HG02588 (cell line): ENCODE data around the gene RBM20.

Experiments
- ATAC-seq: cut with Tn5 transposase; IDR thresholded peaks from one replicate; pipeline ENCODE4 v1.9.1; 2021; ENCODE audit warnings: mild to moderate bottlenecking, moderate library complexity; ENCODE audit not compliant: unreplicated experiment

The RBM20 gene

GRCh38 chr10:110730345-110731050 is 86.4 kb downstream of the RBM20 start:
- ATAC-seq, result no peak

- no peak for ATAC-seq
These were observed 89.2 kb downstream of the RBM20 start for GRCh38 chr10:110733218-110733952.

- no peak for ATAC-seq
These were observed 91.5 kb downstream of the RBM20 start for GRCh38 chr10:110735620-110736027.

GRCh38 chr10:110737886-110738634 is 93.9 kb downstream of the RBM20 start:
- ATAC-seq, result no peak

- ATAC-seq, result no peak
These were observed 95.7 kb downstream of the RBM20 start for GRCh38 chr10:110739811-110740271.

DNA sequence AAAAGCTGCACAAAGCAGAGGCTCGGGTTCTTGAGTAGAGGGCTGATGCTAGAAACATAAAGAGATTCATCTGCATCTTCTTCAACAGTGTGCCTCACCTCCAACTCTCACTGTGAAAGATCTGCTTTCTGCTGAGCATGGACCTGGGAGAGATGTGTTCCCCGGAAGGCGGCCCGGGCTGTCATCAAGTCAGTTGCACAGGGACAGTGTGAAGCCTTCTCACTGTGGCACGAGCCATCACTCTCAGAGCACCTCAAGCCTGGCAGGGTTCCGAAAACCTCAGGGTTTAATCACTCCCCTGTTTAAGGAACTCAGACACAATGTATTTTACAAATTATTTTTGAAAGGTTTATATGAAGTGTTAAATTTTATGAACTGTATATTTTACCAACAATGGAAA is 98.7 kb downstream of the RBM20 start:
- no peak for ATAC-seq

DNA sequence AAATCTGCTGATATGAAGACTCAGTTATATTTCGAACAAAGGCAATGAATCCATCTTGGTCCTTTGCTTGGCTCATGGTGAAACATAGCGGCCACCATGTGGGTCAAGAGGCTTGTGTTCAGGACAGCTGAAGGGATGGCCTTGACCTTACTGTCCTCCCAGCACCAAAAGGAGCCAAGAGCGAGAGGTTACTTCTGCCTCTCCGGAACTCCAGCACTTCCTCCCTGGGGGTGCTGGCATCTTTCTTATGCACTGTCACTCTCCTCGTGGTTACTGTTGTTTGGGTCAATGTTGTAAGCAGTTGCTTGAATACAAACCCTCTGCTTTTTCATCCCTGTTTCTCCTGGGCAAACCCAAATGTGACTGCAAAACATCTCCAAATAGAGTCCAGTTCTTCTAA is 100.6 kb downstream of the RBM20 start:
- ATAC-seq, result no peak

- no peak for ATAC-seq
These were observed 102.2 kb downstream of the RBM20 start for GRCh38 chr10:110746254-110746826.

DNA sequence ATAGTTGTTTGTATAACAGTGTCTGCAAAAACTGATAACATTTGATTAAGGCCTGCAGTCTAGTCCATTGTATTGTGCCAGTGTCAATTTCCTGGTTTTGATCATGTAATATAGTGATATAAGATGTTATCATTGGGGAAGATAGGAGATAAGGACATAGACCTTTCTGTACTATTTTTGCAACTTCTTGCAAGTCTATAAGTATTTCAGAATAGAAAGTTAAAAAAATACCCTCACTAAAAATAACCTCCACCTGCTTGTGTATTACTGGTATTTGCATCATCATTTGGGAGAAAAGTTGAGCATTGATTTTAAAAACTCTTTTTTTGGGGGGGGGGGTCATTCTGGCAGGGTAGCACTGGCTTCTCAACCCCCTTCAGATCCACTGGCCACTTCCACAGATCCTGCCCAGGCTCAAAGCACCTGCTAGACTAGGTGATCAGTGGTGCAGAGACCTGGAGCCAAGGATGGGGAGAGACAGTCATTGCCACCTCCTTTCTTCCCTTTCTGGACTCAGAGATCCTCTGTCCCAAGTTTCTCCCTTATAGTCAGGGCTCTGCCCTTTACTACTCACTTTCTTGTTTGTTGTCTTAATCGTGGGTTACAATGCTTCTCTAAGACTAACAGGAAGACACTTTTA is 103.0 kb downstream of the RBM20 start:
- ATAC-seq, result no peak

- ATAC-seq, result no peak
These were observed 103.7 kb downstream of the RBM20 start for GRCh38 chr10:110747609-110748464.

GRCh38 chr10:110748970-110749369 is 104.8 kb downstream of the RBM20 start:
- ATAC-seq, result no peak

DNA sequence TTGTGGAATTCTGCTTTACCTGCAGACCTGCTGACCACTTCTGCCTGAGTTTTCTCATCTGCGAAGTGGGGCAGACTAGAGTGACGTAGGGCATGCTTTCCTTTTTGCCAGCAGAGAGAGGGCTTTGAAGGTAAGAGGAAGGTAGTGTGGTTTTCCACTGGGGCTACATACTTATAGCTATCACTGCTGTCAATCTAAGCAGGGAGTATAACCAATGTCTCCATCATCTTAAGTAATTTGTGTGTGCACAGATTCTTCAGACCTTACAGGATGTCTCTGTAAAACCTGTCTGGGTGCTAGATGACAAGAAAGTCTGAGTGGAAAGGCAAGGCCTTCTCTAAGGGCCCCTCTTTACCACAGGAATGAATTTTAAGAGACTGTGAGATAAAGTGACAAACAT is 106.8 kb downstream of the RBM20 start:
- ATAC-seq, result no peak

DNA sequence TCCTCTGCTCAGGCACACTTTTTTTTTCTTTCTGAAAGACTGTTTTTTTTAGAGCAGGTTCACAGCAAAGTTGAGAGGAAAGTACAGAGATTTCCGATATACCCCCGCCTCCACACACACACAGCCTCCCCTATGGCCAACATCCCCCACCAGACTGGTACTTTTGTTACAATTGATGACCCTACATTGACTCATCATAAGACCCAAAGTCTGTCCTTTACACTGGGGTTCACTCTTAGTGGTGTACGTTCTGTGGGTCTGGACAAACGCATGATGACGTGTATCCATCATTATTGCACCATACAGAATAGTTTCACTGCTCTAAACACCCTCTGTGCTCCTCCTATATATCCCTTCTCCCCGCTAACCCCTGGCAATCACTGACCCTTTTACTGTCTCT is 107.7 kb downstream of the RBM20 start:
- no peak for ATAC-seq

DNA sequence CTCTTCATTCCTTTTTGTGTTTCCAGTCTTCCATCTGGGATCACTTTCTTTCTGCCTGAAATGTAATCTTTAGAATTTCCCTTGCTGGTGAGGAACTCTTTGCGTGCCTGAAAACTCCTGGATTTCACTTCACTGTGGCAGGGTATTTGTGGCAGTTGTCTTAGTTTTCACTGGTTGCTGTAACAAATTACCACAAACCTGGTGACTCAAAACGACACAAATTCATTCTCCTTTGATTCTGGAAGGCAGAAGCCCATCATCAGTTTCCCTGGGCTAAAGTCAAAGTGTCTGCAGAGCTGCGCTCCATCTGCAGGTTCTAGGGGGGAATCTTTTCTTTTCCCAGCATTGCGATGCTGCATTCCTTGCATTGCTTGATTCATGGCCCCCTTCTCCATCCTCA is 109.3 kb downstream of the RBM20 start:
- no peak for ATAC-seq

- no peak for ATAC-seq
These were observed 110.4 kb downstream of the RBM20 start for GRCh38 chr10:110754375-110755105.

GRCh38 chr10:110755781-110756180 is 111.6 kb downstream of the RBM20 start:
- no peak for ATAC-seq

GRCh38 chr10:110756876-110757275 is 112.7 kb downstream of the RBM20 start:
- ATAC-seq, result no peak

- no peak for ATAC-seq
These were observed 113.5 kb downstream of the RBM20 start for GRCh38 chr10:110757586-110757985.

DNA sequence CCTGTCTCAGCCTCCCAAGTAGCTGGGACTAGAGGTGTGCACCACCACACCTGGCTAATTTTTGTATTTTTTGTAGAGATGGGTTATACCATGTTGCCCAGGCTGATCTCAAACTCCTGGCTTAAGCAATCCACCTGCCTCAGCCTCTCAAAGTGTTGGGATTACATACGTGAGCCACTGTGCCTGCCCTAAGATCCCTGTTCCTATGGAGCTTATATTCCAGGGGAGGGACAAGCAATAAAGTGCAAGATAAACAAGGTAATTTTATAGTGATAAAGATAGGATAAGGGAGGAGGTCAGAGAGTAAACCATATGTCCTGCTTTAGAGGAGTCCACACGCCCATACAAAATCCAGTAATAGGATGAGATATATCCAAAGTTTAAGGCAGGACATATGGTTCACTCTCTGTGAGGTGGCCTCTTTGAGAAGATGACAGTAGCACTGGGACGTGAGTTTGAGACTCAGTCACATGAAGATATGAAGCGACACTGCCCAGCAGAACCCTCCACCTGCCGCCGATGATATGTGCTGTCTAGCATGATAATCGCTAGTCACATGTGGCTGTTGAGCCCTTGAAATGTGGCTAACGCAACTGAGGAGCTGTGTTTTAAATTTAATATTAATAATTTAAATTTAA is 114.1 kb downstream of the RBM20 start:
- ATAC-seq, result no peak
